Body of pancreas (tissue), 4 donors: Measurements from ENCODE around the gene CHCHD1. TPM values are rescaled to one million over a fixed set of nuclear protein-coding genes. Genes with fewer than 3 reads are reported as not detected.
A peak's percentile ranks its signal among the peaks of the same experiment; 100 is the strongest.

Experiments used
- ATAC-seq: fragments of 150-250 bp; one replicate; pipeline ENCODE4 v1.9.1; 2016
- DNase-seq, 4 donors: peaks; one replicate each; pipeline ENCODE4 v3.0.0-alpha.2; 2019
- H3K27ac ChIP-seq, 4 donors: fragments of 200-600 bp; sonication (generic); 1 replicate in 3 of 4; 2 replicates in 1 of 4; pipeline versions ENCODE4 v1.5.1 to v1.6.1; 2016 to 2019; ENCODE audit warnings: mild to moderate bottlenecking in 1 of 4, mixed read lengths in 1 of 4, moderate library complexity in 1 of 4
- H3K27me3 ChIP-seq, 2 donors: fragments of 200-600 bp; sonication (generic); one replicate each; pipeline ENCODE4 v1.6.0; 2016; ENCODE audit warnings: mild to moderate bottlenecking in 1 of 2
- H3K36me3 ChIP-seq, 2 donors: fragments of 200-600 bp; sonication (generic); replicated peaks in 1 of 2; 2 replicates each; pipeline ENCODE4 v1.5.1; 2016; ENCODE audit warnings: low read depth in 2 of 2; ENCODE audit not compliant: insufficient read depth in 1 of 2
- H3K4me1 ChIP-seq: fragments of 200-600 bp; sonication (generic); one replicate; pipeline ENCODE4 v1.6.0; 2016
- H3K4me3 ChIP-seq, 2 donors: fragments of 200-600 bp; sonication (generic); 1 replicate in 1 of 2; 2 replicates in 1 of 2; pipeline ENCODE4 v1.5.1; 2016 to 2019
- H3K9me3 ChIP-seq, 3 donors: fragments of 200-600 bp; sonication (generic); 1 replicate in 2 of 3; 2 replicates in 1 of 3; pipeline ENCODE4 v1.5.1; 2016
- POLR2A ChIP-seq, 3 donors: fragments of 450-650 bp; IDR thresholded peaks; one replicate each; pipeline ENCODE4 v1.6.1; 2016; ENCODE audit warnings: antibody characterized with exemption in 3 of 3, mild to moderate bottlenecking in 2 of 3
- WGBS, 2 donors: methylation state at CpG; one replicate each; pipeline ENCODE4 v1.1.5; 2017; 5-methylcytosine and 5-hydroxymethylcytosine counted together
- intact Hi-C: fragments of 100-400 bp; cut with DNase I; formaldehyde crosslinking; loops from one replicate; pipeline ENCODE4 v1.15.1; 2023
- total RNA-seq, 2 donors: library from RNA; depleted of rRNA; stranded (reverse); fragments of >200 nt; gene quantifications; one replicate each; pipeline ENCODE4 v1.1.0, GENCODE V29; 2016
- TF ChIP-seq, protein P1 (sequence below), 7 experiments: fragments of 450-650 bp in 4 of 7; fragments of 200-600 bp in 3 of 7; sonication (generic) in 3 of 7; IDR thresholded peaks; one replicate each; pipeline ENCODE4 v1.5.1; 2016 to 2019; ENCODE audit warnings: antibody characterized with exemption in 7 of 7

CHCHD1 gene
- total RNA-seq: 10 to 100 TPM in 1 of 2 donors, 1 to 10 TPM in 1; 9.3 to 15.8 TPM

DNA sequence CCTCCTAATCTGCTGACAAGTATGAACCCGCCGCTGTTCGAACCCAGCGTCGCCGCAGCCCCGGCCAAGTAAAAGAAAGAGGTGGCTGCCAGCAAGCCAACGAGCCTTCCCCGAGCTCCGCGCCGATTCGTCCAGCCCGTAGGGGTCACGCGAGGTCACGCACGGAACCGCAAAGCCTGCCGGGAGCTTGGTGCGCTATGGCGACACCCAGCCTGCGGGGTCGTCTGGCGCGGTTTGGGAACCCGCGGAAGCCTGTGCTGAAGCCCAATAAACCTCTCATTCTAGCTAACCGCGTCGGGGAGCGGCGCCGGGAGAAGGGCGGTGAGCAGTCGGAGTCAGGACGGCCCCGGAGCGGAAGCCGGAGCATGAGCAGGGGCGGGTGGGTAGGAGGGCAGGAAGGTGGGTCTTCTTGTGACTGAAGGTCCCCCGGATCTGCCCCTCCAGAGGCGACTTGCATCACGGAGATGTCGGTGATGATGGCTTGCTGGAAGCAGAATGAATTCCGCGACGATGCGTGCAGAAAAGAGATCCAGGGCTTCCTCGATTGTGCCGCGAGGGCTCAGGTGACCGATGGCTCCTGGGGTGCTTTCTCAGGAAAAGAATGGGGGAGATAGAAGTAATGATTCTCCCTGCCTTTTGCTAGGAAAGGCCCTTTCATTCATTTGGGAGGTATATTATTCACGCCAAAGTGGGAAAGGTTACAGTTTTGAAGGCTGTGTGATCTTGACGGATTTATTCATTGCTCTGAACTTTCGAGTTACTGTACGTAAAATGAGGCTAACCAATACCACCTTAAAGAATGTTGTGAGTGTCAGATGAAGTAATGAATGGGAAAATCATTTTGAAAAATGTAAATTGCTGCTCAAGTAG lies at the start of gene CHCHD1:
Gene CHCHD1, plus strand, starts transcription at position 170 of the 870 bp plus-strand sequence. Its CDS starts 28 bp downstream, at position 198.
- peaks cover 0 to 3% of the 10 kb centered on the region in 2 donors for H3K36me3 ChIP-seq
- H3K4me3 ChIP-seq: peak within 1 kb of the TSS; percentile 81 to 87
- H3K27ac ChIP-seq: peak within 1 kb of the TSS; percentile 71 to 95 (median 86)
- DNase-seq (peak; percentile 88 to 93 (median 90)), ATAC-seq (peak; percentile 70)
- TF ChIP-seq, protein P1, sequence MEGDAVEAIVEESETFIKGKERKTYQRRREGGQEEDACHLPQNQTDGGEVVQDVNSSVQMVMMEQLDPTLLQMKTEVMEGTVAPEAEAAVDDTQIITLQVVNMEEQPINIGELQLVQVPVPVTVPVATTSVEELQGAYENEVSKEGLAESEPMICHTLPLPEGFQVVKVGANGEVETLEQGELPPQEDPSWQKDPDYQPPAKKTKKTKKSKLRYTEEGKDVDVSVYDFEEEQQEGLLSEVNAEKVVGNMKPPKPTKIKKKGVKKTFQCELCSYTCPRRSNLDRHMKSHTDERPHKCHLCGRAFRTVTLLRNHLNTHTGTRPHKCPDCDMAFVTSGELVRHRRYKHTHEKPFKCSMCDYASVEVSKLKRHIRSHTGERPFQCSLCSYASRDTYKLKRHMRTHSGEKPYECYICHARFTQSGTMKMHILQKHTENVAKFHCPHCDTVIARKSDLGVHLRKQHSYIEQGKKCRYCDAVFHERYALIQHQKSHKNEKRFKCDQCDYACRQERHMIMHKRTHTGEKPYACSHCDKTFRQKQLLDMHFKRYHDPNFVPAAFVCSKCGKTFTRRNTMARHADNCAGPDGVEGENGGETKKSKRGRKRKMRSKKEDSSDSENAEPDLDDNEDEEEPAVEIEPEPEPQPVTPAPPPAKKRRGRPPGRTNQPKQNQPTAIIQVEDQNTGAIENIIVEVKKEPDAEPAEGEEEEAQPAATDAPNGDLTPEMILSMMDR (IDR thresholded peaks at IDR 0.05): no peak
- peak in 2 of 3 donors; percentile 67 to 69 for TF ChIP-seq POLR2A (IDR thresholded peaks at IDR 0.05)
- intact Hi-C loops: no loop called here
- H3K27me3 ChIP-seq: no peaks in the 10 kb centered on the region
- H3K4me1 ChIP-seq: peaks cover 42% of the 10 kb centered on the region
- no peaks in the 10 kb centered on the region for H3K9me3 ChIP-seq
- WGBS, 2 donors: 0 to 1% methylated on average over 29 to 57 of the region's 57 CpGs

GRCh38 chr10:73732426-73732825 lies 49.4 kb upstream of the CHCHD1 start:
- Histone ChIP-seq H3K9me3 (no peaks in the 10 kb centered on the region), H3K36me3 (peaks cover 0 to 1% of the 10 kb centered on the region in 2 donors), H3K4me3 (no peak overlapping the region), H3K27me3 (no peaks in the 10 kb centered on the region), H3K4me1 (peaks cover 29% of the 10 kb centered on the region), H3K27ac (no peak overlapping the region)
- intact Hi-C loops: no loop called here
- ATAC-seq (no peak), DNase-seq (no peak)
- no peak for TF ChIP-seq POLR2A (IDR thresholded peaks at IDR 0.05)
- TF ChIP-seq, protein P1 (IDR thresholded peaks at IDR 0.05): no peak
- 94 to 98% methylated on average over 12 to 16 of the region's 20 CpGs for WGBS, 2 donors

GRCh38 chr10:73732931-73733623 lies 48.8 kb upstream of the CHCHD1 start:
- 85 to 89% methylated on average over 36 to 47 of the region's 84 CpGs for WGBS, 2 donors

GRCh38 chr10:73734028-73734720 lies 47.7 kb upstream of the CHCHD1 start:
- intact Hi-C loops: no loop called here
- 73 to 79% methylated on average over 3 to 14 of the region's 16 CpGs for WGBS, 2 donors
- Histone ChIP-seq H3K4me1 (peaks cover 29% of the 10 kb centered on the region), H3K4me3 (no peak overlapping the region), H3K36me3 (peaks cover 0 to 2% of the 10 kb centered on the region in 2 donors), H3K27ac (no peak overlapping the region), H3K9me3 (no peaks in the 10 kb centered on the region), H3K27me3 (no peaks in the 10 kb centered on the region)
- TF ChIP-seq, protein P1 (IDR thresholded peaks at IDR 0.05): no peak
- TF ChIP-seq POLR2A (IDR thresholded peaks at IDR 0.05): no peak
- ATAC-seq (no peak), DNase-seq (no peak)

More at GRCh38 chr10:73732931-73733623, 48.8 kb upstream of the CHCHD1 start:
- no peaks in the 10 kb centered on the region for H3K9me3 ChIP-seq
- H3K4me3 ChIP-seq: no peak overlapping the region
- intact Hi-C loops: no loop called here
- ATAC-seq: no peak
- TF ChIP-seq POLR2A (IDR thresholded peaks at IDR 0.05): no peak
- TF ChIP-seq, protein P1 (IDR thresholded peaks at IDR 0.05): no peak
- no peak overlapping the region for H3K27ac ChIP-seq
- no peak for DNase-seq
- H3K27me3 ChIP-seq: no peaks in the 10 kb centered on the region
- H3K36me3 ChIP-seq: peaks cover 0 to 2% of the 10 kb centered on the region in 2 donors
- peaks cover 29% of the 10 kb centered on the region for H3K4me1 ChIP-seq
